NOMO-1 (cell line): ENCODE measurements around the gene JAKMIP3.

ENCODE experiments used
- DNase-seq, 2 experiments: peaks; one replicate each; lab custom pipeline; 2025; ENCODE audit not compliant: unreplicated experiment in 2 of 2; lab: John Stamatoyannopoulos, UW

The JAKMIP3 gene

DNA sequence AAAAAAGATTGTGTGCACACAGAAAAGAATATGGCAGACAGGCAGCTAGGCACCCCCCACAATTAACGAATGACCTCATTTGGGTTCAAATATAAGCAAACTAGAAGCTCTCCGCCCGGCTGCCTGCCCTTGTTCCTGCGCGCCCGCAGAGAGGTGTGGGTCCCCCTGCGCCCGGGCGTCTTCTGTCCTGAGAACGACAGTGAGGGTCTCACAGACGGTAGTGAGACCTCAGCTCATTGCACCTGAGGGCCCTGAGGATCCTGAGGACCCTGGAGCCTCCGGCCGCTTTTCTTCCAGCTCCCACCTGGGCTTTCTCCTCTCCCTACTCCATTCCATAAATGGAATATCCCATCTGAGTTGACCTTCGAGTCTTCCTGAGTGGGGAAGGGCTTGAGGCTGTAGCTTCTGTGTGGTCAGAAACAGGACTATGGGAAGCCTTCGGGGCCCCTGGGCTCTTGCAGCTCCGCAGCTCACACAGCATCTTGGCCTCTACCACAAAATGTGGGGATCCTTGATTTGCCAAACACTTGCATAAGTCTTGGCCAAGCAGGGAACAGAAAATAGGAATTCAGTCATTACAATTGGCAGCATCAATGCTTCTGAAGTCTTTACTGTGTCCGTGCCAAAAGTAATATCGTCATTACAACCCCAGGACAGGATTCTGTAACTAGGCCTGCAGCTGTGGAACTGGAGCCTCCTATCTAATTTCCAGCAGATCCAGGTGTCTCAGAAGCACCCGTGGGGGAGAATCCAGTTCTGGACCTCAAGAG lies 43.8 kb downstream of the JAKMIP3 start:
- no peak for DNase-seq

DNA sequence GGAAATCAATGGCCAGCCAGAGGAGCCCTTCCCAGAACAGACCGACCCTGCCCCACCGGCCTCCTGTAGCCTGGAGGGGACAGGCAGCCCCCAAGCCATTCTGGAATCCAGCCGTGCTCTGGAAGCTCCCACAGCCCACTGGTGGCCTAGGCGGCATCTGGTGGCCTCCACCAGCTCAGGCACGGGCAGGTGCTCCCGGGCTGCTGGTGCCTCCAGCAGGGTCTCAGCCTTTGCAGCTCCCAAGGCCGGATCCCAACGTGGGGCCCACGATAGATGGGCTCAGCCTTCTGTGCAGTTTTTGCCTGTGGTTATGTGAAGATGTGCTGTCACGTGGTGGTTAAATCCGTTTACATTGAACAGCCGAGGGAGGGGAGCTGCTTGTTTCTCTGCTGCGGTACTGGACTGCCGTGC lies 44.4 kb downstream of the JAKMIP3 start:
- DNase-seq, result no peak

DNA sequence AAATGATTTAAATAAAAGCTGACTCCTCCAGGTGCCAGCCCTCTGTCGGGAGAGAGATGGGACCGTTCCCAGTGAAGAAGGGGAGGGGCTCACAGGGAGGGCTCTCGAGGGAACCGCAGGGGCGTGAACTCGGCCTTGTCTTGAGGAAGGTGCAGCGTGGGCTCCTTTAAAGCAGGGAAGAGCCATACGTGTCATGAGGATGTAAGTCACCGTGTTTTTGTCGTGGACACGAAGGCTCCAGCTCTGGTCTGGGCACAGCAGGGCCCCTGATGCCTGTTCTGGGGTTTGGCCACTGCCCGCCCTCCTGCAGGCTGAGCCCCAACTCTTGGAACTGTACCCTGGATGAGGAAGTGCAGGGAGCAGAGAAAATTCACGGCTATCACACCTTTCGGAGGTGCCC lies 45.0 kb downstream of the JAKMIP3 start:
- DNase-seq, result no peak

DNA sequence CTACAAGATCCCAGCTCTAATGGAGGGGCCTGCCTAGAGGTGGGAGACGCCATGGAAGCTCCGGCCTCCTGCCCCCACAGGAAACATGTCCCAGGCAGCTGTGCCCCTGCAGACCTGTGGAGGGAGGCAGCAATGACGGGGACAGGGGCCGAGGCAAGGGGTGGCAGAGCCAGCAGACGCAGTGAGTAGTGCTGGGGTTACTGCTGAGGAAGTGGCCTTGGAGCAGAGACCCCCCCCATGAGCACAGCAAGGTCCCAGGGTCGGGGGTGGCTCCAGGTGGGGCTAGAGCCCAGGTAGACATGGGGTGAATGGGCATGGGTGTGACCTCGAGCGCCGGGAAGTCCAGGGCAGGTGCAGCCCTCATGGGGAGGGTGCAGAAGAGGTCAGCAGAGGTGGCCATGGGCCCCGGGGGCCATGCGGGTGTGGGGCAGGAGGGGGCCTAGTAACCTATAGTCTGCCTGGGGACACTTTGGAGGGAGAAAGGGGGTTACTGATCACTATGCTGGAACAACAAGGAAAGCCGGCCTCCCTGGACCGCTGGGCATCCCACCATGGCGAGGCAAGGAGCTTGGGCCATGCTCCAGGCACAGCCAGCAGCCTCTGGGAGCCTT lies 45.5 kb downstream of the JAKMIP3 start:
- no peak for DNase-seq

DNA sequence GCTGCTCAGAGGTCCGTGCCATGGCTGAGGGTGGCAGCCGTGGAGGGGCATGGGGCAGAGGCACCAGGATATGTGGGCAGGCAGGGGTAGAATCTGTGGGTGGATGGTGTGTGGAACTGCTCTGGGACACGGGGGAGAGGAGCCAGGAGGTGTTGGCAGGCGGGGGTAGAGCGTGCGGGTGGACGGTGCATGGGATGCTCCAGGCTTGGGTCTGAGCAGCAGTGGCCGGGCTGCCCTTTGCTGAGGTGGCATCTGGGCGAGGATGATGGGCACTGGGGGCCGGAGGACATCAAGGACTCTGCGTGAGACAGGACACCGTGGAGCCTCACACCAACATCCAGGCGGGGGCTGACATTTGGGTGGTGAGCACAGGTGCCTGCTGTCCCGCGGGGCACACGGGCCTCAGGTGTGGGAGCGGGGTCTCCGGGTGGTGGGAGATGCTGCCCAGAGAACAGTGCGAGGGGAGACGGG lies 46.2 kb downstream of the JAKMIP3 start:
- DNase-seq, result no peak

DNA sequence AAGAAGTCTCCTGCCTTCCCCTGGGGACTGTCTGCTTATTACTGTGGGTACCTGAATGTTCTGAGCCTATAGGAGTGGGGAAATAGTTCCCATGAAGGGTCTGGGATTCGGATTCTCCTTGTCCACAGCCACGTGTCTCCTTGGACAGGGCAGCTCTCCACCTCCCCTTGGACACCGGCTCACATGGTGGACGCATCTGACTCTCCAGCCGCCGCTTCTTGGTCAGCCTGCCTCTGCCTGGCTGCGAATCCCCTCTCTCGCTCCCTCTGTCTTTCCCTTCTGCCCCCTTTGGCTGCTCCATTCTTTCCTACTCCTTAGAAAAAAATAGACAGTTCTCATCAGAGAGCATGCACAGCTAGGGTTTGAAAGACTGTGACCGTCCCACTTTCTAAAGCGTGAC lies 46.9 kb downstream of the JAKMIP3 start:
- DNase-seq, result no peak

DNA sequence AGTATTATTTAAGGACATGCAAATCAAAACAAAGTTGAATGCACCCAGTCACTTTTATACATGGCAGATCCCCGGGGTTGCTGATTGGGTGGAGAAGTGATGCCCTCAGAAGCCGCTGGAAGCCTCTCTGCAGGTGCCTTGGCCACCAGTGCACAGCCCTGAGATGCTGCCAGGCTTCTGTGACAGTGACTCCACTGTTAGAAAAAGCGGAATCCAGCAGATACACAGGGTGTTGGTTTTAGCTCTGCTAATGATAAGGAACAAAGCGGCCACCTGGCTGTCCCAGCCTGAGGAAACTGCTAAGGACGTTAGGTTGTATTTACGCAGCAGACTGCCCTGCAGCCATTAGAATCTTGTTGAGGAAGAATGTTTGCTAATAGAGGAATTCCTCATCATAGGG lies 47.5 kb downstream of the JAKMIP3 start:
- DNase-seq, result no peak

DNA sequence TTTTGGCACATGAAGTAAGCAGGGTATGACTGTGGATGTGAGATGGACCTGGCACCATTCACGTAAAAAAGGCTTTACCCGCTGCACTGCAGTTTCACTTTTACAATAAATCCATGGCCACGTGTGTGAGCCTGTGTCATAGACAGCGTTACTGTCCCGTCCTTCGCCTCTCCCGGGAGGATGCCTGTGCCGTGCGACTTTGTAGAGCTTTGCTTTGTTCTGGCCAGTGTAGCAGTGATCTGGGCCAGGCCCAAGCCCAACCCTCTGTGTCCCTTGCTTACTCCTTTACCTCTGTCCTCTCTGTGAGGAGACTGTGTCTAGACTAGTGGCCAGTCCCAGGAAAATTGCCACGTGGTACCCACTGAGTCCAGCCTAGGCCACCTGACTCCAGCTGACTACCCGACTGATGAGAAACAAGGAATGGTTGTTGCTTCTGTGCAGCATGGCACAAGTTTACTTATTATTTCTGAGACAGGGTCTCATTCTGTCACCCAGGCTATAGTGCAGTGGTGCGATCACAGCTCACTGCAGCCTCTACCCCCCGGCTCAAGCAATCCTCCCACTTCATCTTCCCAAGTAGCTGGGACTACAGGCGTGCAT lies 48.1 kb downstream of the JAKMIP3 start:
- no peak for DNase-seq

DNA sequence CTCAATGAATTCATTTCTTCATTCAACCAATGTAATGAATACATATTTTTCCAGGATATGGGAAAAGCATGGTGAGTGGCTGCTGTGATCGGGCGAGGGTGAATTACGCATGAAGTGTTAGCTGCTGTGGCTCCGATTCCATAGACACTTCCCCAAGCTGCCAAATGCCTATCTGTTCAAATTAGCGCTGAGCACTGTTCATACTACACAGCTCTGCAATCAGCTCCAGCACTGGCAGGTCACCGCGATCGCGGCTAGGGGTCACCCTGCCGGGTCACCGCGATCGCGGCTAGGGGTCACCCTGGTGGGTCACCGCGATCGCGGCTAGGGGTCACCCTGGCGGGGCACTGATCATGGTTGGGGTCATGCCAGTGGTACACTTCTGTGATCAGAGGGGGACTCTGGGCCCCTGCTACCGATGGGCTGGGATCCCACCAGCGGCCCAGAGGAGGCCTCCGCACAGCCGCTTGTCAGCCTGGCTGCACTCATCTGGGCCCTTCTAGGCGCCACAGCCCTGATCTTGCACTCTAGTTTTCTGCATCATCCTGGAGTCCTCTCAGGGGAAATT lies 49.3 kb downstream of the JAKMIP3 start:
- no peak for DNase-seq
